Esophagus squamous epithelium (tissue), 4 donors: ENCODE results near the gene VTCN1.

Source experiments
- POLR2A ChIP-seq, 4 donors: fragments of 450-650 bp; IDR thresholded peaks; one replicate each; pipeline ENCODE4 v1.6.1; 2017; ENCODE audit warnings: antibody characterized with exemption in 4 of 4, mild to moderate bottlenecking in 4 of 4, moderate library complexity in 3 of 4
- TF ChIP-seq, protein P1 (sequence below), 6 experiments: fragments of 450-650 bp in 4 of 6; fragments of 200-600 bp in 2 of 6; sonication (generic) in 2 of 6; IDR thresholded peaks; one replicate each; pipeline ENCODE4 v1.5.1; 2016 to 2019; ENCODE audit warnings: antibody characterized with exemption in 6 of 6, mild to moderate bottlenecking in 4 of 6, moderate library complexity in 4 of 6

DNA sequence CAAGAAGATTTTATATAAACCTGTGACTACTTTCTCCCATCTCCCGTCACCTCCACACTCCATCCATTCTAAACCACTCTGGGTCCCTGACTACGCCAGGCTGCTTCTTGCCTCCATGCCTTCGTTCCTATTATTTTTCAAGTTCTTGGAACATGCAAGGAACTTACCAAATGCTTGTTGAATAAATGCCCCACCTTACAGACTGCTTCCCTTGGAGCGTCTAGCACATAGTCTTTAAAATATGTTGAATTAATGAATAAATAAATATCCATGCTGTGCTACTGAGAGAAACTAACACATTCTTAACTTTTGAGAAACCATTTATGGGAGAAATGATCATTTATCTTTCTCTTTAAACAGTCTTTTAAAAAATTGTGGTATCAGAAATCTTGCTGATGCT is 27.6 kb downstream of the VTCN1 start:
- TF ChIP-seq, protein P1, sequence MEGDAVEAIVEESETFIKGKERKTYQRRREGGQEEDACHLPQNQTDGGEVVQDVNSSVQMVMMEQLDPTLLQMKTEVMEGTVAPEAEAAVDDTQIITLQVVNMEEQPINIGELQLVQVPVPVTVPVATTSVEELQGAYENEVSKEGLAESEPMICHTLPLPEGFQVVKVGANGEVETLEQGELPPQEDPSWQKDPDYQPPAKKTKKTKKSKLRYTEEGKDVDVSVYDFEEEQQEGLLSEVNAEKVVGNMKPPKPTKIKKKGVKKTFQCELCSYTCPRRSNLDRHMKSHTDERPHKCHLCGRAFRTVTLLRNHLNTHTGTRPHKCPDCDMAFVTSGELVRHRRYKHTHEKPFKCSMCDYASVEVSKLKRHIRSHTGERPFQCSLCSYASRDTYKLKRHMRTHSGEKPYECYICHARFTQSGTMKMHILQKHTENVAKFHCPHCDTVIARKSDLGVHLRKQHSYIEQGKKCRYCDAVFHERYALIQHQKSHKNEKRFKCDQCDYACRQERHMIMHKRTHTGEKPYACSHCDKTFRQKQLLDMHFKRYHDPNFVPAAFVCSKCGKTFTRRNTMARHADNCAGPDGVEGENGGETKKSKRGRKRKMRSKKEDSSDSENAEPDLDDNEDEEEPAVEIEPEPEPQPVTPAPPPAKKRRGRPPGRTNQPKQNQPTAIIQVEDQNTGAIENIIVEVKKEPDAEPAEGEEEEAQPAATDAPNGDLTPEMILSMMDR (IDR thresholded peaks at IDR 0.05), result no peak
- no peak for TF ChIP-seq POLR2A (IDR thresholded peaks at IDR 0.05)
